K562 (cell line): ENCODE results near the gene COL11A2.

Experiments used
- JUN ChIP-seq, 2 experiments: sonication (generic) in 1 of 2; formaldehyde crosslinking in 1 of 2; IDR thresholded peaks; 2 replicates each; pipeline versions ENCODE4 v1.6.1 to v1.8.0; 2012 to 2022; ENCODE audit warnings: borderline replicate concordance in 2 of 2, mild to moderate bottlenecking in 2 of 2, improper control_type of control experiment in 1 of 2, low read depth in 1 of 2, low read length in 1 of 2, missing genetic modification reagents in 1 of 2
- KDM1A ChIP-seq, 2 experiments: fragments of 450-650 bp; IDR thresholded peaks; 2 replicates each; pipeline ENCODE4 v1.6.1; 2016; ENCODE audit warnings: mild to moderate bottlenecking in 2 of 2
- ZBTB8A ChIP-seq: fragments of 450-650 bp; IDR thresholded peaks from 2 replicates; pipeline ENCODE4 v1.6.1; 2018; ENCODE audit warnings: mild to moderate bottlenecking, moderate library complexity; ENCODE audit not compliant: partially characterized antibody
- ZNF644 ChIP-seq: fragments of 200-800 bp; sonication (Bioruptor generic); IDR thresholded peaks from 2 replicates; pipeline ENCODE4 v1.6.1; 2016; ENCODE audit warnings: low read depth, missing genetic modification characterization, missing compliant biosample characterization
- TF ChIP-seq, protein P1 (sequence below), 3 experiments: IDR thresholded peaks in 2 of 3; conservative IDR thresholded peaks in 1 of 3; 2 replicates each; pipeline ENCODE4 v1.5.1; 2011 to 2012; ENCODE audit warnings: low read length in 3 of 3, mild to moderate bottlenecking in 3 of 3, control low read depth in 2 of 3, improper control_type of control experiment in 1 of 3, inconsistent platforms in 1 of 3, low read depth in 1 of 3, mixed read lengths in 1 of 3, moderate library complexity in 1 of 3; ENCODE audit not compliant: insufficient read depth in 2 of 3

- TF ChIP-seq ZNF644 (tag) (no peak), KDM1A (IDR thresholded peaks at IDR 0.05) (no peak), ZBTB8A (no peak), JUN (IDR thresholded peaks at IDR 0.05; ENCODE audit: borderline replicate concordance, low read depth, low read length) (no peak), JUN (CRISPR knock-in tag; IDR thresholded peaks at IDR 0.05; ENCODE audit: borderline replicate concordance) (no peak)
- TF ChIP-seq, protein P1, sequence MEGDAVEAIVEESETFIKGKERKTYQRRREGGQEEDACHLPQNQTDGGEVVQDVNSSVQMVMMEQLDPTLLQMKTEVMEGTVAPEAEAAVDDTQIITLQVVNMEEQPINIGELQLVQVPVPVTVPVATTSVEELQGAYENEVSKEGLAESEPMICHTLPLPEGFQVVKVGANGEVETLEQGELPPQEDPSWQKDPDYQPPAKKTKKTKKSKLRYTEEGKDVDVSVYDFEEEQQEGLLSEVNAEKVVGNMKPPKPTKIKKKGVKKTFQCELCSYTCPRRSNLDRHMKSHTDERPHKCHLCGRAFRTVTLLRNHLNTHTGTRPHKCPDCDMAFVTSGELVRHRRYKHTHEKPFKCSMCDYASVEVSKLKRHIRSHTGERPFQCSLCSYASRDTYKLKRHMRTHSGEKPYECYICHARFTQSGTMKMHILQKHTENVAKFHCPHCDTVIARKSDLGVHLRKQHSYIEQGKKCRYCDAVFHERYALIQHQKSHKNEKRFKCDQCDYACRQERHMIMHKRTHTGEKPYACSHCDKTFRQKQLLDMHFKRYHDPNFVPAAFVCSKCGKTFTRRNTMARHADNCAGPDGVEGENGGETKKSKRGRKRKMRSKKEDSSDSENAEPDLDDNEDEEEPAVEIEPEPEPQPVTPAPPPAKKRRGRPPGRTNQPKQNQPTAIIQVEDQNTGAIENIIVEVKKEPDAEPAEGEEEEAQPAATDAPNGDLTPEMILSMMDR (IDR thresholded peaks at IDR 0.05 in 2 of 3, conservative IDR thresholded peaks at IDR 0.05 in 1 of 3; ENCODE audit: insufficient read depth in 2 of 3, low read depth in 1 of 3, low read length in 3 of 3), result peak; percentile 74 to 90 (median 79)
Measured at GRCh38 chr6:33126101-33126714, 66.1 kb downstream of the COL11A2 start.
